ENCODE results near the gene GPRC6A.
"Not testable (repeated sequence)": the region's sequence is repeated elsewhere in the genome, so short reads cannot be mapped to it uniquely, and the experiment has no call there.

The GPRC6A gene, protein sequence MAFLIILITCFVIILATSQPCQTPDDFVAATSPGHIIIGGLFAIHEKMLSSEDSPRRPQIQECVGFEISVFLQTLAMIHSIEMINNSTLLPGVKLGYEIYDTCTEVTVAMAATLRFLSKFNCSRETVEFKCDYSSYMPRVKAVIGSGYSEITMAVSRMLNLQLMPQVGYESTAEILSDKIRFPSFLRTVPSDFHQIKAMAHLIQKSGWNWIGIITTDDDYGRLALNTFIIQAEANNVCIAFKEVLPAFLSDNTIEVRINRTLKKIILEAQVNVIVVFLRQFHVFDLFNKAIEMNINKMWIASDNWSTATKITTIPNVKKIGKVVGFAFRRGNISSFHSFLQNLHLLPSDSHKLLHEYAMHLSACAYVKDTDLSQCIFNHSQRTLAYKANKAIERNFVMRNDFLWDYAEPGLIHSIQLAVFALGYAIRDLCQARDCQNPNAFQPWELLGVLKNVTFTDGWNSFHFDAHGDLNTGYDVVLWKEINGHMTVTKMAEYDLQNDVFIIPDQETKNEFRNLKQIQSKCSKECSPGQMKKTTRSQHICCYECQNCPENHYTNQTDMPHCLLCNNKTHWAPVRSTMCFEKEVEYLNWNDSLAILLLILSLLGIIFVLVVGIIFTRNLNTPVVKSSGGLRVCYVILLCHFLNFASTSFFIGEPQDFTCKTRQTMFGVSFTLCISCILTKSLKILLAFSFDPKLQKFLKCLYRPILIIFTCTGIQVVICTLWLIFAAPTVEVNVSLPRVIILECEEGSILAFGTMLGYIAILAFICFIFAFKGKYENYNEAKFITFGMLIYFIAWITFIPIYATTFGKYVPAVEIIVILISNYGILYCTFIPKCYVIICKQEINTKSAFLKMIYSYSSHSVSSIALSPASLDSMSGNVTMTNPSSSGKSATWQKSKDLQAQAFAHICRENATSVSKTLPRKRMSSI

DNA sequence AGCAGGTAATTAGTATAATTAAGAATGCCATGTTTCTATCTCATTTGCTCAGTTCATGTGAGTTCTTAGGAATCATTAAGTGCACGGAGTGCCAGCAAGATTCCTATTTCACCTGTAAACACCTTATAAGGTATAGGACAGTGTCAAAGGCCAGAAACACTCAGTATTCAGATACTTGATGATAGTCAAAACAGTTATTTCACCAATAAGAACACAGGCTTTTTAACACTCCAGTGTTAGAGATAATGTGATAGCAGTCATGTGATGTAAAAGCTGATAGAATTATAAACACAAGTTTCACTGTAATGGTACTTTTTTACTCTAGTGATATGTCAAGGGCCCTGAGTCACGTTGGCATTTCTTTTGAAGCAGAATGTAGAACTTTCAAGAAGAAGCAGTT, at the start of gene GPRC6A:
Gene GPRC6A, minus strand, starts transcription at position 101 of the 400 bp plus-strand sequence. Its CDS starts 70 bp downstream, at position 31.
- DNase-seq: no peak

DNA sequence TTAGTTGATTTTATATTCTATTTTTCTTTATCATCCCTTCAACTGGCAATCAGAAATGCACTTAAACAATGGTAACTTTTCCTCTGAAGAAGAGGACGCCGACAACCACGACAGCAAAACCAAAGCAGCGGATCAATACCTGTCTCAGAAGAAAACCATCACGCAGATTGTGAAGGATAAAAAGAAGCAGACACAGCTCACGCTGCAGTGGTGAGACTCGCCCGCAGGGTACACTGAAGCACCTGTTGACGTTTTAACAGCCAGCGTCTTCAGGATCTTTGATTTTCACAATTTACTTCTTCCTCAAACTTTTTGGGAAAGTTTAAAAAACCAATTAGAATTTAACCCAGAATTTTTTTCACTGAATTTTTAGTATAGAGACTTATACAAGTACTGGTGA, 48.9 kb upstream of the GPRC6A start:
- no peak for DNase-seq

DNA sequence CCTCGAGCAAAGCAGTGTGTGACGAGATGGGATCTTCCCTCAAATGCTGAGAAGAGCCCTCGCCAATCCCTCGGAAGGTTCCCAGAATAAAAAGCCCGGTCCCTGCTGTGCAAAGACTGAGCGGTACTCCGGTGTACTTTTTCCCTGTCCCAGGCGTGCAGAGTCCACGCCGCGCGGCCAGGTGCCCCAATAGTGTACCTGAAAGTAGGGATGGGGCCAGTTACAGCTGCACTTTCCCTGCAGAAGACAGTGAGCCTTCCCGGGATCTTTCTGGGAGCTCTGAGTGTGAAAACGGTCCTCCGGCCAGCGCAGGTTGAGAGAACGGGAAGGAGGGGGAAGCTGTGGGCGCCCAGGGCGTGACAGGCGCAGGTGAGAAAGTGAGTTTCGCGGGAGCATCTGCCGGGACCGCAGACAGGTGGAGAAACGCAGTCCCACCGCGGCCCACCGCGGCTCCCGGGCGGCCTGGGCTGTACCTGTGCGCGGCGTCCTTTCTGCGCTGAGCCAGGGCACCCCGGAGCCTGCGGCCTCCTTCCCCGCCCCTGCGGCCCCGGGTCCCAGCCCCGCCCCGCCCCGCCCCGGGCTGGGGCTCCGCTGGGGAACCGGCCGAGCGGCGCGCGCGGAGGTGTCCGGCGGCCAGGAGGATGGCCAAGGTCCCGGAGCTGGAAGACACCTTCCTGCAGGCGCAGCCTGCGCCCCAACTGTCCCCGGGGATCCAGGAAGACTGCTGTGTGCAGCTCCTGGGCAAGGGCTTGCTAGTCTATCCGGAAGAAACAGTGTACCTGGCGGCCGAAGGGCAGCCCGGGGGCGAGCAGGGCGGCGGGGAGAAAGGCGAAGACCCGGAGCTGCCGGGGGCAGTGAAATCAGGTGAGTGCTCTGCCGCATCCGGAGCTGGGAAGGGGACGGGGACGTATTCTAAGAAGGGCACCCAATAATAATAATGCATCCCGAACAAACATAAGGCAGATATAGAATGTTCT, 48.0 kb upstream of the GPRC6A start, which contains the start of gene RFX6:
Gene RFX6, plus strand, starts transcription at position 608 of the 977 bp plus-strand sequence. Its CDS starts 34 bp downstream, at position 642.
- no peak for DNase-seq

- no peak for DNase-seq
Observed at GRCh38 chr6:116876107-116876506, 47.2 kb upstream of the GPRC6A start.

- no peak for DNase-seq
Observed at GRCh38 chr6:116872771-116873170, 43.9 kb upstream of the GPRC6A start.

DNA sequence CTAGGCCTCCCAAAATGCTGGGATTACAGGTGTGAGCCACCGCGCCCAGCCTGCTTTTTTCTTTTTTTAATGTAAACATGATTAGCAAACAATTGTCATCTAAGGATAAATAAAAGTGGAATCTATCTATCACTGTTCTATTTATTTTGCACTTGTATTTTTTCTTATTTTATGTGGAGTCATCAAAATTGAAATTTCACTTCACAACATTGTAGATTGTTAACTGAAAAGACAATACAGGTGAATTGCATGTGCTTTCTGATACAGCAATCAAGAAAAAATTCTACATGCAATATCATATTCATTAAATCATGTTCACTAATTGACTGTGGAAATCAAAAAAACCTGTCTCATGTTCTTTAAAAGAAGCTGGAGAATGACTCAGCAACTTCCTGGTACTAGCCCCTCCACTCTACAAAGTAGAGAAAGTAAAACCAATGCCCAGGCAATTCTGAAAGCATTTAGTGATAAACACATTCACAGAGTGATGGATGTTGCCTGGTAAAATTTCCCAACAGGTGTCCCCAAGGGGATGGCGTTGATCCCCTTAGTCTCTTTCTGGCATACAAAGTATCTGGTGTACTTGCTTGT, 37.5 kb upstream of the GPRC6A start:
- no peak for DNase-seq

DNA sequence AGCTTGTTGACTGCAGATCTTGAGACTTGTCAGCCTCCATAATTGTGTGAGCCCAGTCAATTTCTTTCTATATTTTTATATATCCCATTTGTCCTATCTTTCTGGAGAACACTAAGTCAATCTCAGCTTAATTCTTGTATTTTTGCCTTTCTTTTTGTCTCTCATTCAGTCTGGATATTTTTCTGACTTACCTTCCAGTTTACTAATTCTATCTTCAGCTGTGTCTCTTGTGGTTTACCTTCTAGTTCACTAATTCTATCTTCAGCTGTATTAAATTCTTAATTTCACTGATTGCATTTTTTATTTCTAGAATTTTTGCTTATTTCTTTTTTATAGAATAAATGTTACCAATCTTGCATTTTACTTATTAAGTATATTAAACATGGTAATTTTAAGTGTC, 30.4 kb upstream of the GPRC6A start:
- no peak for DNase-seq

DNA sequence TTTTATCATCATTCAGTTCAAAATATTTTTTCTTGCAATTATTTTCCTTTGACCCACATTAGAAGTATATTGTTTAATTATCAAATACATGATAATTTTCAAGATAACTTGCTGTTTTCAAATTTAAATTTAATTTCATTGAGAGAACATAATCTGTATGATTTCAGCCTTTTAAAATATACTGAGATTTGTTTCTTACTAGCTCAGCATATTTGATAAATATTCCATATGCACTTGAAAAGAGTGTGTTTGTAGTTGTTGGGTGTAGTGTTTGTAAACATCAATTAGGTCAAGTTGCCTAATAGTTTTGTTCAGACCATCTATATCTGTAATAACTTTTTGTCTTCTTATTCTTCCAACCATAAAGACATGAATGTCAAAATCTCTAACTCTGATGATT, 29.2 kb upstream of the GPRC6A start:
- no peak for DNase-seq

GRCh38 chr6:116847227-116847626, 18.3 kb upstream of the GPRC6A start:
- no peak for DNase-seq

- no peak for DNase-seq
Observed at GRCh38 chr6:116842459-116842858, 13.6 kb upstream of the GPRC6A start.

DNA sequence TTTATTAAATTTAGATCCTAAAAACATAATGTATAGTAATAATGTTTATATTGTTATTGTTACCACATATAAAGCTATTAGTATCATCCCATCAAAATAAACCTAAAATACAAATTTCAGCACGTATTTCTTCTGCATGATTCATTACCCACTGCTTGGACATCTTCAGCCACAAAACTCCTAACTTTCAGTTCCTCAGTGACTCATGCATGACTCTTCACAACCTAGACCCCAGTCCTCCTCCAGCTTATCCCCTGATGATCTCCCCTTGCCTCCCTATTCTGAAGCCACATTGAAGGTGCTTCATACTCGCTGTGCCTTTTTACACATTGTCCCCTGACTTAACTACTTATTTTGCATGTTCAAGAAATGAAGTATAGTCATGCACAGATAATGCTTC, 11.2 kb upstream of the GPRC6A start:
- DNase-seq: no peak

- DNase-seq: no peak
Observed at GRCh38 chr6:116836606-116837342, 7.9 kb upstream of the GPRC6A start.

GRCh38 chr6:116834526-116834925, 5.6 kb upstream of the GPRC6A start:
- DNase-seq: not testable (repeated sequence)

- no peak for DNase-seq
Observed at GRCh38 chr6:116827561-116828240, 1.2 kb downstream of the GPRC6A start.

DNA sequence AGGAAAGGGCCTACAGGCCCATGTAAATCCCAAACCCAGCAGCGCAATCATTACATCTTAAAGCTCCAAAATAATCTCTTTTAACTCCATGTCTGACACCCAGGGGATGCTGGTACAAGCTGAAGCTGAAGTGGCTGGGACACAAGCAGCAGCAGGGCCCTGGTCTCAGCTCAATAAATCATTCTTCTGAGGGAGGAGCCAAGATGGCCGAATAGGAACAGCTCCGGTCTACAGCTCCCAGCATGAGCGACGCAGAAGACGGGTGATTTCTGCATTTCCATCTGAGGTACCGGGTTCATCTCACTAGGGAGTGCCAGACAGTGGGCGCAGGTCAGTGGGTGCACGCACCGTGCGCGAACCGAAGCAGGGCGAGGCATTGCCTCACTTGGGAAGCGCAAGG, 12.5 kb downstream of the GPRC6A start:
- not testable (repeated sequence) for DNase-seq

GRCh38 chr6:116812051-116812650, 16.7 kb downstream of the GPRC6A start:
- DNase-seq: no peak

GRCh38 chr6:116801971-116802370, 26.9 kb downstream of the GPRC6A start:
- DNase-seq: no peak

DNA sequence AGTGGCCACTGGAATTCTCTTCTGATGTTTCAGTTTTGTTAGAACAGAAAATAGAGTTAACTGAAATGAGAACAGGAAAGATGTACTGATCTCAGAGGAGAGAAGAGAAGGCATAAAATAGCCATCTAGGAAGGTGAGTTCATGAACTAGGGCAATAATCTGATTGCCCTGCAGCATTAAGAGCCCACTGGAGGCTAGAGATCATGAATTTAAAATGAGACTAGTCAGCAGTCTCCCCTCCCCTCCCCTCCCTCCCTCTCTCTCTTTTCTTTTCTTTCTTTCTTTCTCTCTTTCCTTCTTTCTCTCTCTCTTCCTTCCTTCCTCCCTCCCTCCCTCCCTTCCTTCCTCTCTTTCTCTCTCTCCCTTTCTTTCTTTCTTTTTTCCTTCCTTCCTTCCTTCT, 28.9 kb downstream of the GPRC6A start:
- no peak for DNase-seq

DNA sequence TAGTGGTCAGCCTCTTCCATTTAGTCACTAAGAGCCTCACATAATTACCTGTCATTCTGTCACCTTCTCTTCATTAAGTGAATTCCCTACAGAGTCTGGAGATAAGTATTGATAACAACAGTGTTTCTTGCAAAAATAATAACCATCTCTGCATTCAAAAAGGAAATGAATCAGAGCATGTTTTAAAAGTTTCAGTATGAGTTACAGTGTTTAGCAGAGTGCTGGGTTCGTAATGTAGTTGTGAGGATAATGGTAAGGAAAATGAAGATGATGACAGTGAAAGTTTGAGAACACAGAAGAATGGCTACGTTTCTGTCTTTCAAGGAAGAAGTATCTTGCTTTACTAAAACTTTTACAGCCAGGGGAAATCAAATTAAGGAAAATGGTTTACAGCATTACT, 31.3 kb downstream of the GPRC6A start:
- no peak for DNase-seq

DNA sequence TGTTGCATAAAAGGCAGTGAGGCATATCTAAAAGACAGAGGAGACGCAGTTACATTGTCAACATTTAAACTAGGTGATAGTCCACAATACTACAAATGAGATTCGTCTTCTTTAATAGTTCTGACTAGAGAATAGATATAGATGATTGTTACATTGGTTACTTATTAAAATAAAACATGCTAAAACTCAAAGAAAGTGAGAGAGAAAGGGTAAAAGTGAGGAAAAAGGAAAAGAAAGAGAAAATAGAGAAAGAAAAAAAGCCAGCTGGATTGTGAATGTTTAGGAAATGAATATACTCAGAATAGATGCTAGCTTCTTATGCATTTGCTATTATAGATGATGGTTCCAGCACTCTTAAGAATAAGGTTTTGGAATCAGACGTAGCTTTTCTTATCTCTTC, 35.7 kb downstream of the GPRC6A start:
- DNase-seq: no peak
